ENCODE measurements around the gene TSPAN5.

The TSPAN5 gene

DNA sequence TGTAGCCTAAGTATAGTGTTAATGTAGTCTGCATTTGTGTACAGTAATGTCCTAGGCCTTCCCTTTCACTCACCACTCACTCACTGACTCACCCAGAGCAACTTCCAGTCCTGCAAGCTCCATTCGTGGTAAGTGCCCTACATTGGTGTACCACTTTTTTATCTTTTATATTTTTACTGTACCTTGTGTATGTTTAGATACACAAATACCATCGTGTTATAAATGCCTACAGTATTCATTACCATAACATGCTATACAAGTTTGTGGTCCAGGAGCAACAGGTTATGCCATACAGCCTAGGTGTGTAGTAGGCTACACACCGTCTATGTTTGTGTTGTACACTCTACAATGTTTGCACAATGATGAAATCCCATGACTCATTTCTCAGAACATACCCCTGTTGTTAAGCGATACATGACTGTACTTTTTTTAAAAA lies 15.4 kb downstream of the TSPAN5 start:
- DNase-seq, result no peak

DNA sequence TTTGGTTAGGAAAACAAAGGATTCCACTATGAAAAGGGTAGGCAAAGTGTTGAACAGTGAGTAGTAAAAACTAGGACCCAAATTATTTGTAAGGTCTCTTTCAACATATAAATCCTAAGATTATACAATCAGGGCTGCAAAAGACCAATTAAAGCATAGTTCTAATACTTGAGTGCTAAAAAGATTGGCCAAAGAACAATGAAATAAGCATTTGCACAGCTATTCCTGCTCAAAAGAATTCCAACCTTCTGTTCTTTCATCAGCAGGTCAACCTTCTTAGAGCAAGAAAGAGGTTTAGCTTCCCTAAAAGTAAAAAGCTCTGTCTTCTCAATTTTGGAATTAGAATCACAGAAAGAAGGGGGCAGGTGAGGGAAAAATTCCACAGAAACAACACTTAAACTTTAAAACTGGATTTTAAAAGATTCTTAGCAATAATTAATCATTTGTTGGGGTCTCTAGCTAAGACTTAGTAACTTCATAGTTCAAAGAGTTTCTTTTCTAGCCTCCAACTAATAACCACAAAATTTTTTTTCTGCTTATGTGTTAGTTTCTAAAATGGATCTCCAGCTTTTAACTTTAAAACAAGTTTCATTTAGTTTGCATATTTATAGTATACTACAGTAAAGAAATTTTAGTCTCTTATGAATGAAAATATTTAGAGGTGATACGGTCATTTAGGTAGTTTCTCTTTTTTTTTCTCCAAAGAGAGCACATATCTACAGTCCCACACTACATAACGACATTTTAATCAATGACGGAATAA lies 16.3 kb downstream of the TSPAN5 start:
- no peak for DNase-seq

DNA sequence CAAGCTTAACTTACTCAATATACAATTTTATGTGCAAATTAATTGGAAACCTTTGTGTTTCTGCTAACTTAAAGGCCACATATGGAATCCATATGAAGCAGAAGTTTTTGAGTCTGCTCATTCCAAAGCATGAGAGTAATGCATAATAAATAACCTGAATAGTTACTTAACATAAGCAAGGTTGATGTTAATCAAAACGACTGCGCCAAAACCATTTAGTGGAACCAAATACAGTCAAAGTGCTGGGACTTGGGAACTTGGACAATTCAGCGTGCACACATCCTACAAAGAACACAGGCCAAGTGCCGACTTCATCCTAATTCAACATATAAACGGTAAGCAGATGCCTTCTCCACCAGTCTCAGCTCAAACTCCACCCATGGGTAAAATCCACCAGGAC lies 17.0 kb downstream of the TSPAN5 start:
- DNase-seq, result no peak

DNA sequence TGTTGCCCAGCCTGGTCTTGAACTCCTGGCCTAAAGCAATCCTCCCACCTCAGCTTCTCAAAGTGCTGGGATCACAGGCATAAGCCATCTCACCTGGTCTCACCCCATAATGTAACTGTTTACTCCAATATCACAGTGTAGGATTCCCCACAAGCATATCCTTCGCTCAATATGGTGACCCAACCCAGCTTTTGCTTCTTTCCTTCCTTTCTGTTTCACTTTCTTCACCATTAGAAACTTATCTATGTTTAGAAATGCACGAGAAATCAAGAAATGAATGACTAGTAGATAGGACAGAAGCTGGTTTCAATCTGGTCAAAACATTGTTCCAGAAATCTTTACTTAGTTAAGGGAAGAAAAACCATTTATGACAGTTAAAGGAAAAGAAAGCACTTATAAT lies 18.9 kb downstream of the TSPAN5 start:
- DNase-seq, result no peak

DNA sequence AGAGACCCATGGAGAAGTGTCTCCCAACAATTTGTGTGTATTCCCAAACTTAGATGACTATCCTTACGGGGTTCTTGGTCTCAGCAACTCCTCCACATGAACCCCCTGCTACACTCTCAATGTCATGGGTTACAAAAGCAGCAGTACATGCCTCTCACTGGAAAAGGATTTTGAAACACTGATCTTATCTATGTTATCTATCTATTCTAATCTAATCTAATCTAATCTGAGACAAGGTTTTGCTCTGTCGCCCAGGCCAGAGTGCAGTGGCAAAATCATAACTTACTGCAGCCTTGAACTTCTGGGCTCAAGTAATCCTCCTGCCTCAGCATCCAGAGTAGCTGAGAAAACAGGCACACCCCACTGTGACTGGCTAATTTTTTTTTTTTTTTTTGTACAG lies 19.3 kb downstream of the TSPAN5 start:
- no peak for DNase-seq

DNA sequence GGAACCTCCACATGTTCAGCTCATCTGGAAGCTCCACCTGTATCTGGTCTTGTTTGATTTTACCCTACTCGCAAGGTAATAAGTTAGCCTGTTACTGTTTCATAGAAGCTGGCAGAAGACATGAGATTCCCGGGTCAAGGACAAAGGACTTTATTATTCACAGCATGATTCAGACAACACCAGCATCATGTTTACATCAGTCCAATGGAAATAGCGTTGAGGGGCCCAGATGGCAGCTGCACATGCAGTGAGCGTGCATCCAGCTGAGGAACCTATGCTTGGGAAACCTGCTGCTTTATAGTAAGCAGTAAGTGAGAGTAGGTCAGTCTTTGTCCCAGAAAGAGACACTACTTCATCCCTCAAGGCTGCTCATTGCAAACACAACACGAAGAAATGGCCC lies 19.8 kb downstream of the TSPAN5 start:
- no peak for DNase-seq

DNA sequence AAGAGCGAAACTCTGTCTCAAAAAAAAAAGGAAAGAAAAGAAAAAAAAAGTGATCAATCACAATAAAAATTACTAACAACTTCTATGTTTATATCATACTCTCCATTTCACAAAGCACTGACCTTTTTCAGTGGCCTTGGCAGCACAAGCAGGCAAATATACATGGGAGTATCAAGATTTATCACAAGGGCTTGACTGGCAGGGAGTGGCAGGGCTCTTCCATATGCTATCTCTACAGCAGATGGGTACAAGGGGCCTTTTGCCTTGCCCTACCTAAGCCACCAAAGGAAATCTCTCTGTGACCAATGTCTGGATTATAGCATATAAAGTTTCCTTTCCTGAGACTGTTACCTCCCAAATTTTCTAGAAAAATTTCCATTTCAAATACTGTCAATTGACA lies 24.4 kb downstream of the TSPAN5 start:
- DNase-seq, result no peak

DNA sequence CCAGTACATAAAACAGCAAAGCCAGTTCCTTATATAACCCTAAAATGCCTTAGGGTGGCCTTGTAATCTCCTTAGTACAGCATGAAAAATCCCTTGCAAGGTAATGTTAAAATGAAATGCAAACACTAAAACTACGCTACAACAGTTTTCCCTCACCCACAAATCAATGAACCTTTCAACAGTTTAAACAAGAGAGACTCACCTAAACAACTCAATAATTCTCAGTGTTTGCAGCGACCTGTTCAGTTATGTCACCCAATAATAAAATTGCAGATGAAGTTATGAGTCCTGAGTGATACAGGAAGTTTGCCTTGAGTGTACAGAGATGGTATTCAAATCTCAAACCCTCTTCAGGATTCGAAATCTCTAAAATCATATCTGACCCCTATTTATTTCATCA lies 25.3 kb downstream of the TSPAN5 start:
- DNase-seq, result no peak

DNA sequence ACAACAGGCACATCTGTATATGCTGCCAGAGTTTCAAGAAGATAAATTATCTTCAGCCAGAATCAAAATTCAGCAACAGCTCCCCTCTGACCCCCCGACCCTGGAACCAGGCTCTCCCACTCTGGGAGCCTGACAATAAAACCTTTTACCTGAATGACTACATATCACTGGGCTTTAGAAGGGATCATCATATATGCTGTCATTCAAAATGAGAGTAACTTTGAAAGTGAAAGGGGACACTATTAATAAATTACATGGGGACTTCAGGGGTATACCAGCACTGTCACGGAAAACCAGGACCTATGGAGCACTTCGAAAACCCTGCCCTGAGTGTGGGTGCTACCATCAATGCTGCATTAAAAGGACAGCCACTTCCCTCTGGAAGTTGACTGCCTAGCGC lies 26.2 kb downstream of the TSPAN5 start:
- DNase-seq, result no peak

DNA sequence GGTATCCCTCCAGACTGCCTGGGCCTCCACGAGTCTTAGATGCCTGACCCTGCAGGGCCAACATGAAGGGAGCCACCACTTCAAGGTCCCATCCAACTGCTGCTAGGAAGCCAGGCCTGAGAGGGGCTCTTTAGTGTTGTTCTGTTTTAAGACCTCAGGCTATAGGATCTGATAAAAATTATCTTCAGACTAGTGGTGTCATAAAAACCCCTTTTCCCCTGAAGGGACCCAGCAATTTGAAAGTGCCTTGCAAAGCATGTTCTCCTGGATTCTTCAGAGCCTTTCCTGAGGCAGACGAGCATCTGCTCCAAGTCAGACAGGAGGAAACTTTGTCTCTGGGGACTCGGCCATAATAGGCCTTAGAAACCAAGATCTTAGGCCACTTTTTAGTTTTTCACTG lies 26.9 kb downstream of the TSPAN5 start:
- no peak for DNase-seq

DNA sequence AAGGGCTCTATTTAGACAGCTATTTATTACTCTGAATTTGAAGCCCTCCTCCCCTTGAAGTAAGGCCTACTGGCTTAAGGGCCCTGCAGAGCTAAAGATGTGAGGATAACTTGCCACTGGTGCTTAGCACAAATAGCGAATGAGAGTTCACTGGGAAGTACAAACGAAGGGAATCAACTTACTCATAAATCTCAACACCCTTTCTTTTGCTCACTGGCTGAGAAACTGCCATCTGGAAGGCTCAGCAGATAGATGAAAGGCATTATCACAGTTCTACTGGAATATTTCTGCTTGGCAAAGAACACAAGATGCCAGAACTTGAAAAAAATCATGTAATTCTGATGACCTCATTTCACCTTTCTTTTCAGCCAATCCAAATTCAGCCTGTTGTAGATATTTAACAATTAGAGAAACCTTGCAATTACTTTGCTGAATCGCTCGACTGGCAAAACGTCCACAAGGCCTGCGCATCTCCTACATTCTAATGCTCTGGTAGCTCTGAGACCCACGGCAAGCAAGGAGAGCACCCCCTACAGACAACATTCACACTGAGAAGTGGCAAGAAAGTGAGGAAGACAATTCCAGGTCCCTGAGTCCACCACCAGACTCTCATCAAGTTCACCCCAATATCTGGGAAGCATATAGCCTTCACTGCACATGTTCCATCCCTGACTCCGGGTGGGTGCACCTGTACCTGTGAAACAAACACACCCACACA lies 27.5 kb downstream of the TSPAN5 start:
- no peak for DNase-seq

DNA sequence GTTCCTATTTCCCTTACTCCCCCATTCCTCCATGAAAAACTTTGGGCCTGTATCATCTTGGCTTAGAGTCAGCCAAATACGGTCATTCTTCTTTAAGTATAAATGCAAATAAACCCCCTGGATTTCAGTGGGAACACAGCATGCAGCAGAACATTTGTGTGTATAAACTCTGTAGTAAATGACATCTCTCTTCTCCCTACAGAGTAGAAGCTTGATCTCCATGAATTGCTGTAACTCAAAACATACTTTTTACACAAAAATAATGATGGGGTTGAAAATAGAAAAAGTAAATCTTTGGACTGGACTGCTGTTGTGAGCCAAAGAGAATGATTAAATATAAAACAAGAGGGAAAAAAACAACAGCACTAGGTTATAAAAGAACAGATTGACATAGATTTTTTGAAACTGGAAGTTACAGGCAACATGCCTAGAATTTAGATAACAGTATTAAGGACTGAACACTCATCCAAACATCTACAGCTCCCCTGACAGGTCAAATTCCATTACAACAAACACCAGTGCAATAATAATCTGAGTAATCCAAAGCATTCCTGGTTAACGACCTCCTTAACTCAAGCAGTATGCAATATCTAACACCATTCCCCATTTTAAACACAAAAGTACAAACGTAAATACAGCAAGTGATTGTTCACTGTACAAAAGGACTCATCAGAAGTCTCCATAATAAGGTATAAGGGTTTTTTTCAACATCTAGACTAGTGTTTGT lies 30.7 kb downstream of the TSPAN5 start:
- no peak for DNase-seq

DNA sequence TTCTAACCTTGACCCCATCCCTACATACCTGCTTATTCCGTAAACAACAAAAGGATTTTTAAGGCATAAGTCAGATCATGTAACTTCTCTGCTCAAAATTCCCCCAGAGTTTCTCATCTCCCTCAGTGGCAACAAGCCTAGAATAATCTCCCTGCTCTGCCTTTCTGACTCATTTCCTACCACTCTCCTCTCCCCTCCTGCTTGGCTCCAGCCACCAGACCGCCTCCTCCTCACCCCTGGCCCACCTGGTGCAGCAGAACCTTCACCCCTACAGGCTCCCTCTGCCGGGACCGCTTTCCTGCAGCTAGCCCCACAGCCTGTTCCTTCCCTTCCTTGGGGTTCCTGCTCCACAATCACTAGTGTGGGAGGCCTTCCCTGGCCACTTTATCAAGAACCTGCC lies 32.1 kb downstream of the TSPAN5 start:
- no peak for DNase-seq

DNA sequence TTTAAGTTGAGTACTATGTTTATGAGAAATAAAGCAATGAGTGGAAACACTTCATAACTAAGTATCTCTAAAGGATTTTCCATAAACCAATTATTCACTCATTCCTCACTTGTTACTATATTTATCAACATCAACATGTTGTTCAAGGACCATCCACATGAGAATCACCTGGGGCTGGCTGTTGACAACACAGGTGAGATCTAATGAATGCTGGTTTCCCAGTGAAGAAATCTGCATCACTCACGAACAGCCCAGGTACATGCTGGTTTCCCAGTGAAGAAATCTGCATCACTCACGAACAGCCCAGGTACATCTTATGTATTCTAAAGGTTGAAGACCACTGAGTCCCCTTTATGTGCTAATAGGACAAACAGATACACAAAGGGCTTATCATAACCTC lies 32.5 kb downstream of the TSPAN5 start:
- DNase-seq, result no peak

DNA sequence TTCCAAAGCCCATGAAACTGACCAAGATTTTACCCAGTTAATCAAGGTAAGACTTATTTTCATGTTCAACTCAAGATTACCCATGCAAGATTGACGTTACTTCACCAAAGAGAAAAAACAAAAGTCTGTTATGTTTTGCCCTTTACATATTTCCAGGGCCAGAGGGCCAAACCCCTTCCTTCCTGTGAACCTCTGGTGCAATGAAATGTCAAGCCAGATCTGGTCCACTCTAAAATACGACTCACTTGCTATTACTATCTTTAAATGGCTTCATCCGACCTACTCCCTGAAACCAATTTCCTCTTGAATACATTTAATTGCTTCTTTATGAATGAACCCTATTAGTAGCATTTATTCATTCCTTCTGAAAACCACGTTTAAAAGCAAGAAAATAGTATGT lies 33.0 kb downstream of the TSPAN5 start:
- DNase-seq, result no peak

DNA sequence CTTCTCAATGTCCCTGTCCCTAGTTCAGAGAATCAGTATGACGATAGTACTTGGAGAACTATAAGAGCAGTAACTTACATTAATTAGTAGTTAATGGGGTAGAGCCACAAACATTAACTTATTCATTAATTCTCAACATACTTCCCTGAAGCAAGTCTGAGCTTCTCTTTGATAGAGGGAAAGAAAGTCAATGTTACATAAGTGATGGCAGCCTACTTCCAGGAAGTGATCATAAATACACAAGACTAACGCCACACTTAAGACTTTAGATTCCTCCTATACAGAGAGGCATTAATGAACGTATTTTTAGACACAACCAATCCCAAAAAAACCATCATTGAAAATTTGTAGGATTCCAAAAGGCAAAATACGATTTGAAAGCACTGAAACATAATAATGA lies 33.8 kb downstream of the TSPAN5 start:
- DNase-seq, result no peak

DNA sequence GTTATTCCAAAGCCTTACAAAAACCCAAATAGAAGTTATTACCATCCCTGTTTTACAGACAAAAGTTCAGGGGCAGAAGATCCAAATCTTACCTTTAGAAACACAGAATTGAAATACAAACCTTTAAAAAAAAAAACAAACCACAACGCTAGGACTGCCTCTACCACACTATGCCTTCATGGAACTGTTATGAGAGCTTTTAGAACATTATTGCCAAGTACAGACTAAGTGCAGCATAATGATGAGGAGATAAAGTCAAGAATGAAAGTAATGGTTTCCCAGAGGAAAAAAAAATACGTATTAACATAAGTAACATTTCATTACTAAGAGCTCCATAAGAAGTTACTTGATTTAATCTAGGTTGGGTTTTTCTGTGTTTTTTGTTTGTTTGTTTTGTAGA lies 34.3 kb downstream of the TSPAN5 start:
- no peak for DNase-seq

DNA sequence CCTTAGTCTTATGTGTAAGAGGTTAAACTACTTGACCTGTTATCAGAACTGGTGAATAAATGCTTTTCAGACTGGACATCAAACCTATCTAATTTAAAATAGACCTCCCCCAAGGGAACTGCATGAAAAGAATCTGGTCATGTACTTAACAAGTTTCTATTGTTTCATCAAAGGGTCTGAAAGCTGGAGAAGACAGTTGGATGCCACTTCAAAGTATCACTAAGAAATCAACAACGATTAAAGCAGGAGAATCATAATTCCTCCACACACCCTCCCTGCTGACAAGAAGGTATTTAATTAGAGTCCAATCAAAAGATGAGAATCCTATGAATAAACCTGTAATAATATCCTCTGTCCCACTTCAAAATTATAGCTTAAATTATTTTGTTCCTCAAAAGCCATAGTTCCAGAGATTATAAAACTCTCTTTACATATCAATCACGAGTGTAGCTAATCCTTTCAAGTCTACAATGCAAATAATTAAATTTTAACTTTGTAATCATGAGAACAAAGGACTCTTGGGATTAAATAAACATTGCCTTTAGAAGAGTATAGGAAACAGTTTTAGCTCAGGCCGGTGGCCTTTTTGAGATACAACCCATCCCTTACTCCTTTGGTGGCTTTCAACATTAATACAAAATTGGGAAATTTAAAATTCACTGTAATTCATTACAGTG lies 35.1 kb downstream of the TSPAN5 start:
- DNase-seq, result no peak

DNA sequence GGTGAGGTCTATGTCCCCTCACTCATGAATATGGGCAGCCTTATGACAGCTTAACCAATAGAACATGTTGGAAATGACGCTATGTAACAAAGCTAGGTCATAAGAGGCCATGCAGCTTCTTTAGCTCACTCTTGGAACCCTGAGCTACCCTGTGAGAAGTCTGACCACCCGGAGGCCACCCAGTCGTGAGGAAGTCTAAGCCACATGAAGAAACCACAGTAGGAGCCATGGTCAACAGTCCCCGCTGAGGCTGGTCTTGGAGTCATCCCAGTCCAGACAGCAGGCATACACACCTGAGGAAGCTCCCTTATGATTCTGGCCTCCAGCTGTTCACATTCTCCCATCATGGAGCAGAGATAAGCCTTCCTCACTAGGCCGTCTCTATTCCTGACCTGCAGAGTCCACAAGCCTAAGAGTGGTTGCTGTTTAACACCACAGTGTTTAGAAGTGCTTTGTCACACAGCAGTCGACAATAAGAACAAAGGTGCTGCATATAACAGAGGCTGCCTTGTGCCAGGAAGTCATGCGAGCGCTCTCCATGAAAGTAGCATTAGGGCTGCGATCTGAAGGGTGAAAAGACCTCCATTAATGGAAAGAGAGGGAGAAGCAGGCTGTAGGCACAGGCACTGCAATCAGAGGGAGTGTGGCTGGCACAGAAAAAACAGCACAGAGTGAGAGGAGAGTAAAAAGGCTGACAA lies 38.2 kb downstream of the TSPAN5 start:
- DNase-seq, result no peak

DNA sequence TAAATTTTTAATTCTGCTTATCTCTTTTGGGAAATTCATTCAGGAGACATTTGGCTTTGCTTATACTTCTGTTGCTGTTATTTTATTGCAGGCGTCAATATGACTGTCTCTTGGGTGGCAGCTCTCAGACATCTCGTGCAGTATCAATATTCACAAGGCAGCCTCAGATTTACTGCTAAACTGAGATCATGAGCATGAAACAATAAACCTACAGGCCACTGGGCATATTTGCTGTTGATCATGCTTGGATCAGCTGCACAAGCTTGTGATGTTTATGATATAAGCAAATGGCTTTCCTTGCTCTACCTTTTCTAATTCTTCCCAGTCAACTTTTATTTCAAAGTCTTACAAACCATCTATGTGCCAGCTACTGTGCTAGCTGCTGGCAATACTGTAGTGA lies 39.2 kb downstream of the TSPAN5 start:
- DNase-seq, result no peak

DNA sequence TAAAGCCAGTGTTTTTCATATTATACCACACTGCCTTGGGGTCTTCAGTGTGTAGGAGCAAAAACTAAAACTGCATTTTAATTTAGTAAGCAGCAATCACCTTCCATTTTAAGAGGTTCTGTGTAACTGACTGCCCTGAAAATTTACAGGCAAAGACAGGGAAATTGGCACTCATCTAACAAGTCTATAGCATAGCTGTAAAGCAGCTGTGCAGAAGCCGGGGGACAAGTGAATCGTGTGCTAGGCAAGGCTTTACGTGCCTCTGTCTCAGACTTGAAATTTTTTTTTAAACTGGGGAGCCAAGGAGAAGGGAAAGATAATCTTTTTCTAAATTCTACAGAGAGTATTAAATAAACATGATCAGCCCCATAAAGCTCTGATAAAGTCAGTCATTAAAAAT lies 39.7 kb downstream of the TSPAN5 start:
- no peak for DNase-seq

DNA sequence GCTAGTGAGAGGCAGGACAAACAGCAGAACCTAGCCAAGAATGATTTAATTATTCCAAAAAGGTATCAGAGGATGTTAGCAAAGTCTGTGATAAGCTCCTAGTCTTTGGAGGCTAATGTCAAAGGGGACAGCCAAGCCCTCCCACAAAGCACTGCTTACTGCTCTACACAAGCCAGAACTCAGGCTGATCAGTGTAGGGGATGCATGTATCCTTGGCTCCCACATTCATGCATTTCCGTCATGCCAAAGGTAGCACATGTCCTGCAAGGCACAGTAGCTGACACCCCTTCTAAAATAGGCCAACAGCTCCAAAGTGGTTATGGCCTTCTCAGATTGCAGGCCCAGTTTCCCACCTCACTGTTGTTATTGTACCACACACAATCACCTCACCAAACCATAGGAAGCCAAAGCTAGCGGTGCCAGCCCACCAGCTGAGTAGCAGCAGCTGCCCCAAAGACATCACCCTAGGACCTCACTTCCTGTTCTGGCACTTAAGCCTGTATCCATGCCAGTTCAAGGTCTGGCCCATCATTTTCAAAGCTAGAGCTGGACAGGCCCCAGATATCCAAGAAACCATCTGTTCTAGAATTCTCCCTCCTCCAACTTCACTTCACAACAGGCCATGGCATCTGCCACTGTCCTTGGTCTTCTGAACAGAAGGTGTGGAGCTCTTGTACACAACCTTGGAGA lies 40.9 kb downstream of the TSPAN5 start:
- DNase-seq, result no peak

Data from NCI-H1105 (cell line).